ENCODE measurements around the gene TTI1. TPM values are rescaled to one million over a fixed set of nuclear protein-coding genes. Genes with fewer than 3 reads are reported as not detected.

TTI1 gene
- total and polyA plus RNA-seq, 2 donors (not counting 1 experiment from before 2014, with no cell fraction given), result 13.9 to 33.9 TPM

DNA sequence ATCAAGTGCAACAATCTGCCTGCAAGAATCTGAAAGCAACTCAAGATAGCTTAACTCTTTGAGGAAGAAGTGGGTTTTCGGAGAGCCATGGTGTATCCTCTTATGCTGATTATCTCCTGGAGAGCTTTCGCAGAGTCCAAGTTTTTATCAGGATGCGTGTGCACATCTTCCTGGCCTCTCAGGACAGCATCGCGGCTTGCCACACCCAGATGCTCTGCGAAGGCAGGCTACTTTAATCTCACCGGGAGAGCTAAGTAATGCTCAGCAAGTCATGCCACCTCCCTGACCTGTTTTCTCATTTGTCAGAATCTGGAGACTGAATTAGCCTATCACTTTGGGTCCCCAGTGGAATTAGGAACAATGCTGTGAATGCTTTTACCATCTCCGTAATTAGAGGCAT, 52.9 kb downstream of the TTI1 start:
- H3K27ac Mint-ChIP-seq, result no peak overlapping the region
- Histone ChIP-seq H4K20me1 (ENCODE audit: control insufficient read depth, insufficient read depth, low read length, poor library complexity, severe bottlenecking) (no peaks in the 10 kb centered on the region), H3K27me3 (replicated peaks in 1 of 4; ENCODE audit: control extremely low read depth in 1 of 4, control insufficient read depth in 3 of 4, insufficient read depth in 4 of 4, low read length in 3 of 4) (no peaks in the 10 kb centered on the region), H3K4me1 (ENCODE audit: control insufficient read depth in 2 of 2, insufficient read depth in 2 of 2, low read length in 2 of 2) (peaks cover 0 to 4% of the 10 kb centered on the region in 2 donors), H3K79me2 (ENCODE audit: control insufficient read depth, insufficient read depth, low read length) (no peaks in the 10 kb centered on the region), H3K4me2 (replicated peaks; ENCODE audit: low read depth, low read length, poor library complexity, severe bottlenecking) (no peak overlapping the region), H3K9me3 (ENCODE audit: control extremely low read depth in 1 of 3, control insufficient read depth in 2 of 3, insufficient read depth in 1 of 3, low read length in 2 of 3) (no peaks in the 10 kb centered on the region), H3K9ac (ENCODE audit: low read length) (no peak overlapping the region), H3K36me3 (replicated peaks in 1 of 2; ENCODE audit: control extremely low read depth in 1 of 2, control insufficient read depth in 1 of 2, extremely low read depth in 1 of 2, insufficient read depth in 2 of 2, low read length in 1 of 2) (peaks cover 2 to 18% of the 10 kb centered on the region in 2 experiments), H3K4me3 (ENCODE audit: control extremely low read depth in 1 of 5, extremely low read depth in 1 of 5, insufficient read depth in 1 of 5, low read depth in 2 of 5, low read length in 4 of 5) (no peak overlapping the region), H3K27ac (ENCODE audit: low read length in 2 of 2) (no peak overlapping the region), H2AFZ (ENCODE audit: insufficient read depth, low read depth, low read length, poor library complexity, severe bottlenecking) (no peak overlapping the region)
- H3K27me3 Mint-ChIP-seq, result no peaks in the 10 kb centered on the region
- no peak for DNase-seq
- H3K9me3 Mint-ChIP-seq (ENCODE audit: insufficient read depth), result no peaks in the 10 kb centered on the region
- H3K4me1 Mint-ChIP-seq, result peaks cover 14% of the 10 kb centered on the region
- WGBS (ENCODE audit: insufficient coverage), result 100% methylated on average over 7 of the region's 8 CpGs
- ChIA-PET POLR2A (no interaction called here), CTCF (no interaction called here)
- no peak overlapping the region for H3K4me3 Mint-ChIP-seq
- intact Hi-C loops (cut with micrococcal nuclease), result no loop called here
- TF ChIP-seq, protein P1, sequence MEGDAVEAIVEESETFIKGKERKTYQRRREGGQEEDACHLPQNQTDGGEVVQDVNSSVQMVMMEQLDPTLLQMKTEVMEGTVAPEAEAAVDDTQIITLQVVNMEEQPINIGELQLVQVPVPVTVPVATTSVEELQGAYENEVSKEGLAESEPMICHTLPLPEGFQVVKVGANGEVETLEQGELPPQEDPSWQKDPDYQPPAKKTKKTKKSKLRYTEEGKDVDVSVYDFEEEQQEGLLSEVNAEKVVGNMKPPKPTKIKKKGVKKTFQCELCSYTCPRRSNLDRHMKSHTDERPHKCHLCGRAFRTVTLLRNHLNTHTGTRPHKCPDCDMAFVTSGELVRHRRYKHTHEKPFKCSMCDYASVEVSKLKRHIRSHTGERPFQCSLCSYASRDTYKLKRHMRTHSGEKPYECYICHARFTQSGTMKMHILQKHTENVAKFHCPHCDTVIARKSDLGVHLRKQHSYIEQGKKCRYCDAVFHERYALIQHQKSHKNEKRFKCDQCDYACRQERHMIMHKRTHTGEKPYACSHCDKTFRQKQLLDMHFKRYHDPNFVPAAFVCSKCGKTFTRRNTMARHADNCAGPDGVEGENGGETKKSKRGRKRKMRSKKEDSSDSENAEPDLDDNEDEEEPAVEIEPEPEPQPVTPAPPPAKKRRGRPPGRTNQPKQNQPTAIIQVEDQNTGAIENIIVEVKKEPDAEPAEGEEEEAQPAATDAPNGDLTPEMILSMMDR (IDR thresholded peaks at IDR 0.05), result no peak
- TF ChIP-seq EZH2 (IDR thresholded peaks at IDR 0.05; ENCODE audit: borderline replicate concordance, insufficient read depth, low read depth, low read length, poor library complexity, severe bottlenecking), result no peak
- no peak for ATAC-seq (ENCODE audit: low read depth)

DNA sequence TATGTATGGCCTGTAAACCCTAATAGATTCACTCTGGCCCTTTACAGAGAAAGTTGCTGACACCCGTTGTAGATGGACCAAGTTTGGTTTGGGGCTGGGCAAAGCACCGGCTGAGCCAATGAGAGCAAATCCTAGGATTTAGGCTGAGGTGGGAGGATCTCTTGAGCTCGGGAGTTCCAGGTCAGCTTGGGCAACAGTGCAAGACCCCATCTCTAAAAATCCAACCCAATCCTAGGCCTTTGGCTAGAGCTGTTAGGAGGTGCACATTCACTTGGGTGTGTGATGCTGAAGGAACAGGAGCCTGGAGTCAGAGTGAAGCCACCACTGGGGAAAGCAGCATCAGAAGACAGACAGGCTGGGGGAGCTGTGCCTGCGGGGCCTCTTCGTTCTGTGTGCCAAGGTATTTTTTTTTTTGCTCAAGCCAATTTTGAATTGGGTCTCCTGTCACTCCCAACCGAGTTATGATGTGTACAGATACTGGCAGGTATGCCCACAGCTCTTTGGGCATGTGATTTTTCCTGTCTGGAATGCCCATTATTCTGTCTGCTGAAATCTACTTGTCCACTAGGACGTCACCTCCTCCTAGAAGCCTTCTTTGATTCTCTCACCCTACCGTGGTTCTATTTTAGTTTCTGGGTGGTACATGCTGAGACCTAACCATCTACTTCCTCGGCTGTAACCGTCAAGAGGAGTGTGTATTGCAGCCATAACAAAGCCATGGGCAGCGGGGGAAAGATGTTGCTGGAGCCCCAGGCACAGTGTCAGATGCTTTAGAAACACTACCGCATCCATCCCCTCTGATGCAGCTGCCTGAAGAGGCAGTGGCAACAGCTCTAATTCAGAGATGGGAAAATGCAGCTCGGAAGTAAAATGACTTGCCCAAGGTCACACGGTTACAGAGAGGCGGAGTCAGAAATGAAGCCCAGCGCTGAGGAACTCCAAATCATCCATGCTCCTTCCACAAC, 54.0 kb downstream of the TTI1 start:
- no peak for ATAC-seq (ENCODE audit: low read depth)
- H3K4me1 ChIP-seq (ENCODE audit: control insufficient read depth in 2 of 2, insufficient read depth in 2 of 2, low read length in 2 of 2), result peaks cover 0 to 4% of the 10 kb centered on the region in 2 donors
- 93% methylated on average over 11 of the region's 16 CpGs for WGBS (ENCODE audit: insufficient coverage)

More for the DNA sequence above, 54.0 kb downstream of the TTI1 start:
- Histone ChIP-seq H3K9ac (ENCODE audit: low read length) (no peak overlapping the region), H3K27me3 (replicated peaks in 1 of 4; ENCODE audit: control extremely low read depth in 1 of 4, control insufficient read depth in 3 of 4, insufficient read depth in 4 of 4, low read length in 3 of 4) (no peaks in the 10 kb centered on the region), H3K27ac (ENCODE audit: low read length in 2 of 2) (no peak overlapping the region), H3K36me3 (replicated peaks in 1 of 2; ENCODE audit: control extremely low read depth in 1 of 2, control insufficient read depth in 1 of 2, extremely low read depth in 1 of 2, insufficient read depth in 2 of 2, low read length in 1 of 2) (peaks cover 2 to 13% of the 10 kb centered on the region in 2 experiments), H3K4me3 (ENCODE audit: control extremely low read depth in 1 of 5, extremely low read depth in 1 of 5, insufficient read depth in 1 of 5, low read depth in 2 of 5, low read length in 4 of 5) (no peak overlapping the region), H3K4me2 (replicated peaks; ENCODE audit: low read depth, low read length, poor library complexity, severe bottlenecking) (no peak overlapping the region), H2AFZ (ENCODE audit: insufficient read depth, low read depth, low read length, poor library complexity, severe bottlenecking) (no peak overlapping the region), H3K79me2 (ENCODE audit: control insufficient read depth, insufficient read depth, low read length) (no peaks in the 10 kb centered on the region), H4K20me1 (ENCODE audit: control insufficient read depth, insufficient read depth, low read length, poor library complexity, severe bottlenecking) (no peaks in the 10 kb centered on the region), H3K9me3 (ENCODE audit: control extremely low read depth in 1 of 3, control insufficient read depth in 2 of 3, insufficient read depth in 1 of 3, low read length in 2 of 3) (no peaks in the 10 kb centered on the region)
- ChIA-PET CTCF (no interaction called here), POLR2A (no interaction called here)
- TF ChIP-seq, protein P1 (IDR thresholded peaks at IDR 0.05), result no peak
- TF ChIP-seq EZH2 (IDR thresholded peaks at IDR 0.05; ENCODE audit: borderline replicate concordance, insufficient read depth, low read depth, low read length, poor library complexity, severe bottlenecking), result no peak
- Mint-ChIP-seq H3K4me1 (peaks cover 14% of the 10 kb centered on the region), H3K27ac (no peak overlapping the region), H3K9me3 (ENCODE audit: insufficient read depth) (no peaks in the 10 kb centered on the region), H3K4me3 (no peak overlapping the region), H3K27me3 (no peaks in the 10 kb centered on the region)
- no peak for DNase-seq
- intact Hi-C loops (cut with micrococcal nuclease), result no loop called here

Measured in B cell (primary cell).